SH-SY5Y (cell line): ENCODE measurements around the gene PET100.

Experiments used
- GATA2 ChIP-seq: IDR thresholded peaks from 2 replicates; pipeline ENCODE4 v1.6.1; 2011; ENCODE audit warnings: mild to moderate bottlenecking, low read depth, low read length
- GATA3 ChIP-seq: IDR thresholded peaks from 2 replicates; pipeline ENCODE4 v1.6.1; 2011; ENCODE audit warnings: low read depth, mild to moderate bottlenecking, low read length, moderate library complexity

DNA sequence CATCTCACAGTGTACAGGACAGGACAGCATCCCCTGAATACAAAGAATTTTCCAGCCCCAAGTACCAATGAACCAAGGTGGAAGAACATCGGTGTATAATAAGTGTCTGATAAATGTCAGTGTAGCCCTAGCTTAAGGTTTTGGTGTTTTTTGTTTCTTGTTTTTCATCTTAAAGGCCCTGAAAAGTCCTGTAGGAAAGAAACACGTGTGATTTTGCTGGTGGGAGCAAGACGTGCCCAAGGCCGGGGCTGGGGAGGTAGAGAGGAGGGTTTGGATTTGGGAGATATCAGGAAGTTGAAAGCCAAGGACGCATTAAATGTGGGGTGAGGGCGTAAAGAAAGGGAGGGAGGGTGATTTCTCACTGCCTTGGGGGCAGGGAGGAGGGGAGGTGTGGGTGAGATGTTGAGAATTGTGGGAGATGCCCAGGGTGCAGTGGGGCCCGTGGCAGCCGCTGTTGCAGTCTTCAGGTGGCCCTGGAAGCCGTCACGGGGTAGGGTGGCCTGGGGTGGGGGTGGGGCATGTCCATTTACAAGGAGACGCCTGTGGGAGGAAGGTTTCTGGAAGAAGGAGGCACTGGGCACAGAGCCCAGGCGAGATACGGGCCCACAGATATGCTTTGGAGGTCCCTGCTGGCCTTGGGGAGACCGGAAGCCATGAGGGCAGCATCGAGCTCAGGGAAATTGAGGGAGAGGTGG lies 27.2 kb upstream of the PET100 start:
- TF ChIP-seq GATA2, result no peak
- TF ChIP-seq GATA3, result no peak
